ENCODE results near the gene UBA7. TPM values are rescaled to one million over a fixed set of nuclear protein-coding genes. Genes with fewer than 3 reads are reported as not detected.

Gene UBA7
- total RNA-seq, 1 donor = 341 TPM

Small RNAs within 50 kb of the gene (small RNA-seq; reads per million reads assigned to genes)
- gene COX6CP14 (not detected), gene RN7SL217P (not detected)

Other genes starting within 250 kb of the UBA7 start
- 191 TPM for gene APEH, start 139.6 kb downstream of the UBA7 start, total RNA-seq
- 6.7 TPM for gene MST1, start 124.5 kb downstream of the UBA7 start, total RNA-seq
- 37.4 TPM for gene RNF123, start 124.4 kb downstream of the UBA7 start, total RNA-seq
- gene AMIGO3, start 94.3 kb downstream of the UBA7 start, total RNA-seq = 17.5 TPM
- 24.0 TPM for gene GMPPB, start 90.0 kb downstream of the UBA7 start, total RNA-seq
- 82.4 TPM for gene IP6K1, start 27.4 kb downstream of the UBA7 start, total RNA-seq
- gene CDHR4, start 14.1 kb downstream of the UBA7 start, total RNA-seq = 0.27 TPM
- 78.4 TPM for gene INKA1, start 10.7 kb downstream of the UBA7 start, total RNA-seq
- gene TRAIP, start 42.6 kb upstream of the UBA7 start, total RNA-seq = 2.7 TPM
- 1.3 TPM for gene CAMKV, start 56.0 kb upstream of the UBA7 start, total RNA-seq
- 1.1 TPM for gene MST1R, start 89.9 kb upstream of the UBA7 start, total RNA-seq
- 13.5 TPM for gene MON1A, start 115.9 kb upstream of the UBA7 start, total RNA-seq
- gene RBM6, start 126.2 kb upstream of the UBA7 start, total RNA-seq = 23.4 TPM

All from hematopoietic multipotent progenitor cell (in vitro differentiated cells).